ENCODE results near the gene WFDC9. TPM values are rescaled to one million over a fixed set of nuclear protein-coding genes. Genes with fewer than 3 reads are reported as not detected.
A peak's percentile ranks its signal among the peaks of the same experiment; 100 is the strongest.

Gene WFDC9
- total RNA-seq, 1 experiment from 2014 or later = not detected

GRCh38 chr20:45583502-45583901 is 47.6 kb downstream of the WFDC9 start:
- Histone ChIP-seq H4K5ac (ENCODE audit: insufficient read length, low read depth, low read length) (no peak overlapping the region), H2BK5ac (ENCODE audit: insufficient read length, low read length) (no peak overlapping the region), H3K4ac (ENCODE audit: low read depth, low read length) (no peak overlapping the region), H4K20me1 (ENCODE audit: control insufficient read depth, insufficient read depth, insufficient read length) (no peaks in the 10 kb centered on the region), H2AFZ (ENCODE audit: low read length) (peak overlapping the region; percentile 77), H3K23me2 (ENCODE audit: insufficient read length, low read depth, low read length, poor library complexity, severe bottlenecking) (no peaks in the 10 kb centered on the region), H3K18ac (ENCODE audit: insufficient read length, low read depth, low read length) (no peak overlapping the region), H2BK15ac (ENCODE audit: low read depth, low read length) (no peak overlapping the region), H2BK20ac (ENCODE audit: low read depth, low read length, poor library complexity, severe bottlenecking) (peak overlapping the region; percentile 85), H3K27ac (ENCODE audit: insufficient read length, low read depth, low read length) (no peak overlapping the region), H3K4me2 (ENCODE audit: insufficient read depth, insufficient read length, low read length) (peak overlapping the region; percentile 25), H3K79me1 (ENCODE audit: insufficient read depth, low read depth, low read length, poor library complexity, severe bottlenecking) (no peaks in the 10 kb centered on the region), H3T11ph (ENCODE audit: low read length) (no peak overlapping the region), H2BK12ac (ENCODE audit: insufficient read length, low read depth, low read length) (no peak overlapping the region), H4K91ac (ENCODE audit: insufficient read length, low read depth, low read length) (no peak overlapping the region), H3K79me2 (ENCODE audit: insufficient read depth, low read length) (no peaks in the 10 kb centered on the region), H3K27me3 (ENCODE audit: insufficient read depth, low read length) (no peaks in the 10 kb centered on the region), H3K23ac (ENCODE audit: insufficient read length, low read depth, low read length) (no peak overlapping the region), H2BK120ac (ENCODE audit: low read depth, low read length, poor library complexity, severe bottlenecking) (no peak overlapping the region), H3K14ac (ENCODE audit: insufficient read depth, low read length) (peak overlapping the region; percentile 24), H3K9ac (ENCODE audit: extremely low read depth, insufficient read length, low read length) (no peak overlapping the region), H3K9me3 (ENCODE audit: control insufficient read depth, low read depth, low read length) (no peaks in the 10 kb centered on the region), H4K8ac (replicated peaks; ENCODE audit: insufficient read length, low read depth, low read length) (peak overlapping the region; percentile 28), H3K4me1 (ENCODE audit: insufficient read depth, low read length) (peaks cover 5% of the 10 kb centered on the region; the same call in 1 of the 2 replicates), H3K56ac (ENCODE audit: insufficient read length, low read depth, low read length) (no peak overlapping the region), H2AK5ac (ENCODE audit: insufficient read length, low read length) (no peak overlapping the region)
- TF ChIP-seq CTCF (conservative IDR thresholded peaks at IDR 0.05) = no peak; the same call in 2 of the 3 replicates
- Mint-ChIP-seq H3K27me3 (ENCODE audit: low read depth) (peaks cover 2% of the 10 kb centered on the region; the same call in 1 of the 2 replicates), H3K36me3 (ENCODE audit: insufficient read depth in 1 of 3, low read depth in 3 of 3) (no peaks in the 10 kb centered on the region; a peak in 1 of 7 replicates), H3K4me3 (peak overlapping the region in 1 of 2 experiments; percentile 64; a peak in 3 of 5 replicates), H3K27ac (peak overlapping the region; percentile 20 to 75 (median 70)), H3K9me3 (peaks cover 0 to 4% of the 10 kb centered on the region in 2 experiments; a peak in 1 of 5 replicates), H3K4me1 (peaks cover 17 to 22% of the 10 kb centered on the region in 2 experiments)
- peak; percentile 36 for DNase-seq
- WGBS (ENCODE audit: extremely low coverage, insufficient read length, low lambda C conversion rate) = no CpG with 5 or more reads among the region's 3 CpGs
